ENCODE data around the gene NRXN3. TPM values are rescaled to one million over a fixed set of nuclear protein-coding genes. Genes with fewer than 3 reads are reported as not detected.

NRXN3 gene
- total and polyA plus RNA-seq, 2 of the 13 experiments (the other 11 are each of a cell fraction or from before 2014, with no cell fraction given): 0.03 TPM; not detected in 1

GRCh38 chr14:79475887-79476532 is 1305.8 kb downstream of the NRXN3 start:
- no TSS peak for BruUV-seq (replicated peaks)
- 22% methylated on average over 6 of the region's 6 CpGs for WGBS (ENCODE audit: low lambda C conversion rate)
- TF ChIP-seq ZBTB21 (CRISPR knock-in tag; IDR thresholded peaks at IDR 0.05): no peak
- no peak for TF ChIP-seq KAT2B (IDR thresholded peaks at IDR 0.05; ENCODE audit: borderline replicate concordance, low read depth, low read length)
- TF ChIP-seq KDM5B (CRISPR knock-in tag; IDR thresholded peaks at IDR 0.05; ENCODE audit: borderline replicate concordance): no peak
- no peak for TF ChIP-seq NCOR1 (IDR thresholded peaks at IDR 0.05; ENCODE audit: borderline replicate concordance, low read length)
- no peak for TF ChIP-seq SKIL (CRISPR knock-in tag; IDR thresholded peaks at IDR 0.05; ENCODE audit: borderline replicate concordance)
- no peak for TF ChIP-seq MAFK (conservative IDR thresholded peaks at IDR 0.05 in 1 of 2, IDR thresholded peaks at IDR 0.05 in 1 of 2; ENCODE audit: low read length in 2 of 2)
- Histone ChIP-seq H3K79me2 (ENCODE audit: insufficient read depth, low read length) (no peaks in the 10 kb centered on the region), H3K4me2 (ENCODE audit: low read depth, low read length) (no peak overlapping the region), H4K20me1 (ENCODE audit: insufficient read depth, low read length) (no peaks in the 10 kb centered on the region), H3K4me3 (replicated peaks in 1 of 3; ENCODE audit: insufficient read depth in 1 of 3, low read depth in 2 of 3, low read length in 3 of 3) (no peak overlapping the region), H3K4me1 (ENCODE audit: insufficient read depth, low read length) (no peaks in the 10 kb centered on the region), H3K27me3 (ENCODE audit: control insufficient read depth in 1 of 2, insufficient read depth in 2 of 2, low read length in 2 of 2) (no peaks in the 10 kb centered on the region), H3K9me3 (ENCODE audit: low read length) (peaks cover 89% of the 10 kb centered on the region), H3K36me3 (replicated peaks in 1 of 2; ENCODE audit: control insufficient read depth in 1 of 2, insufficient read depth in 2 of 2, low read length in 2 of 2) (no peaks in the 10 kb centered on the region), H3K9ac (ENCODE audit: insufficient read depth, low read depth, low read length) (no peak overlapping the region), H2AFZ (ENCODE audit: low read length) (no peak overlapping the region), H3K27ac (ENCODE audit: extremely low read length, insufficient read depth, low read length) (no peak overlapping the region)
- in situ Hi-C loops (cut with HindIII; ENCODE audit: extremely low pct_ligation_motif_present, low pct_unique_long_range_greater_than_20kb): no loop called here
- DNase-seq (ENCODE audit: low spot score) (no peak), FAIRE-seq (no peak), ATAC-seq (no peak)
- ChIA-PET CTCF (ENCODE audit: low intra/inter-chr PET ratio, low total read pairs) (no interaction called here), POLR2A (no interaction called here)
- intact Hi-C loops (cut with micrococcal nuclease; ENCODE audit: unreplicated experiment): no loop called here

GRCh38 chr14:79476552-79476951 is 1306.4 kb downstream of the NRXN3 start:
- Histone ChIP-seq H4K20me1 (ENCODE audit: insufficient read depth, low read length) (no peaks in the 10 kb centered on the region), H3K9ac (ENCODE audit: insufficient read depth, low read depth, low read length) (no peak overlapping the region), H3K4me2 (ENCODE audit: low read depth, low read length) (no peak overlapping the region), H3K79me2 (ENCODE audit: insufficient read depth, low read length) (no peaks in the 10 kb centered on the region), H3K9me3 (ENCODE audit: low read length) (peaks cover 88% of the 10 kb centered on the region), H2AFZ (ENCODE audit: low read length) (no peak overlapping the region), H3K4me1 (ENCODE audit: insufficient read depth, low read length) (no peaks in the 10 kb centered on the region), H3K36me3 (replicated peaks in 1 of 2; ENCODE audit: control insufficient read depth in 1 of 2, insufficient read depth in 2 of 2, low read length in 2 of 2) (no peaks in the 10 kb centered on the region), H3K27ac (ENCODE audit: extremely low read length, insufficient read depth, low read length) (no peak overlapping the region), H3K4me3 (replicated peaks in 1 of 3; ENCODE audit: insufficient read depth in 1 of 3, low read depth in 2 of 3, low read length in 3 of 3) (no peak overlapping the region), H3K27me3 (ENCODE audit: control insufficient read depth in 1 of 2, insufficient read depth in 2 of 2, low read length in 2 of 2) (no peaks in the 10 kb centered on the region)
- CTCF ChIA-PET (ENCODE audit: low intra/inter-chr PET ratio, low total read pairs): no interaction called here
- FAIRE-seq (no peak), DNase-seq (ENCODE audit: low spot score) (no peak), ATAC-seq (no peak)
- POLR2A ChIA-PET: no interaction called here
- in situ Hi-C loops (cut with HindIII; ENCODE audit: extremely low pct_ligation_motif_present, low pct_unique_long_range_greater_than_20kb): no loop called here
- no TSS peak for BruUV-seq (replicated peaks)
- WGBS (ENCODE audit: low lambda C conversion rate): 46% methylated on average over 2 of the region's 2 CpGs
- intact Hi-C loops (cut with micrococcal nuclease; ENCODE audit: unreplicated experiment): no loop called here
- TF ChIP-seq MXD1 (CRISPR knock-in tag; IDR thresholded peaks at IDR 0.05): no peak
- no peak for TF ChIP-seq PHF5A (CRISPR knock-in tag; IDR thresholded peaks at IDR 0.05; ENCODE audit: low read depth, unreplicated experiment)
- no peak for TF ChIP-seq MIXL1 (CRISPR knock-in tag; IDR thresholded peaks at IDR 0.05)
- TF ChIP-seq MYNN (CRISPR knock-in tag; IDR thresholded peaks at IDR 0.05; ENCODE audit: low read depth): no peak
- TF ChIP-seq SNAI1 (CRISPR knock-in tag; IDR thresholded peaks at IDR 0.05; ENCODE audit: borderline replicate concordance): no peak
- no peak for TF ChIP-seq CSRNP1 (CRISPR knock-in tag; IDR thresholded peaks at IDR 0.05)
- no peak for TF ChIP-seq ZNF792 (CRISPR knock-in tag; IDR thresholded peaks at IDR 0.05)

Data from HepG2 (cell line).